Ovary (tissue), 3 donors: Measurements from ENCODE around the gene TEX261.

Experiments
- CTCF ChIP-seq, 3 donors: fragments of 450-650 bp in 2 of 3; fragments of 200-600 bp in 1 of 3; IDR thresholded peaks; one replicate each; pipeline versions ENCODE4 v1.5.1 to v1.8.0; 2016 to 2022; ENCODE audit warnings: antibody characterized with exemption in 3 of 3, mild to moderate bottlenecking in 1 of 3
- EP300 ChIP-seq: sonication (generic); formaldehyde crosslinking; IDR thresholded peaks from one replicate; pipeline ENCODE4 v1.6.1; 2017; ENCODE audit warnings: antibody characterized with exemption
- POLR2A ChIP-seq: fragments of 450-650 bp; IDR thresholded peaks from one replicate; pipeline ENCODE4 v1.6.1; 2017; ENCODE audit warnings: antibody characterized with exemption, mild to moderate bottlenecking, moderate library complexity
- donor health status: DM: no; HTN: no; CAD: no.

DNA sequence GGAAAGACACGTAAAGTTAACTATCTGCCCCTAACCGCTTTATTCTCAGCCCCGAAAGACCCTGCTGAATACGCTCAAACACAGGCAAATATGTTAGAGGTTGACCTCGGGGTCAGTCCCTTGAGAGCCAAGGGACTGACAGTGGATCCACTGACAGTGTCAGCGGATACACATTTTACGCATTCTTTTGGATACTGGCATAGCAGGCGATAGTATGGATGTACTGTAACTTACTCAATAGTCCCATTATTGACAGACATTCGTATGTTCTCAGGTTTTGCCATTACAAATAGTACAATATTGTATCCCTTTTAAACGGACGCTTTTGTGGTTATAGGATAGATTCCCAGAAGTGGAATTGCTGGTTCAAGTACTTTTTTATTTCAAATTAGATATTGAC, 45.6 kb downstream of the TEX261 start:
- TF ChIP-seq CTCF (IDR thresholded peaks at IDR 0.05) (no peak), POLR2A (no peak), EP300 (no peak)
